GM21528 (cell line): ENCODE measurements around the gene AKAP6.
"Not testable (repeated sequence)": the region's sequence is repeated elsewhere in the genome, so short reads cannot be mapped to it uniquely, and the experiment has no call there.

Source experiments
- ATAC-seq: cut with Tn5 transposase; IDR thresholded peaks from one replicate; pipeline ENCODE4 v1.9.1; 2021; ENCODE audit warnings: mild to moderate bottlenecking, moderate library complexity; ENCODE audit not compliant: unreplicated experiment, low FRiP score

AKAP6 gene

DNA sequence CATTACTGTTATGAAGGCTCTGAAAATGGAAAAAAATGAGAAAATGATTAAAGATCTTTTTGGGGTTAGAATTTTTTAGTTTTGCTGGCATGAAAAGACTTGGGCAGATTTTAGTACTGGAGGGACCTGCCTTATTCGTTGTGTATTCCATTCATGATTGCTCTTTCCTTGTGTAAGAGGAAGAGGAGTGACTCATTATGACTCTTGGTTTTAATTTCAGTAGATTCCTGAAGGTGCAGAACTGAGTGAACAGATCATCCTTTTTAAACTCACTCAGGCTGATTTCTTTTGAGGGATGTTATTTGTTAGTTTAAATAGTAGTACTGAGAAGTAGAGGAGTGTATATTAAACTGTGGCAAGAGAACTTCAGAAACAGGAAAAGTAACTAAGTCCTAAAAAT lies 41.6 kb downstream of the AKAP6 start:
- no peak for ATAC-seq

DNA sequence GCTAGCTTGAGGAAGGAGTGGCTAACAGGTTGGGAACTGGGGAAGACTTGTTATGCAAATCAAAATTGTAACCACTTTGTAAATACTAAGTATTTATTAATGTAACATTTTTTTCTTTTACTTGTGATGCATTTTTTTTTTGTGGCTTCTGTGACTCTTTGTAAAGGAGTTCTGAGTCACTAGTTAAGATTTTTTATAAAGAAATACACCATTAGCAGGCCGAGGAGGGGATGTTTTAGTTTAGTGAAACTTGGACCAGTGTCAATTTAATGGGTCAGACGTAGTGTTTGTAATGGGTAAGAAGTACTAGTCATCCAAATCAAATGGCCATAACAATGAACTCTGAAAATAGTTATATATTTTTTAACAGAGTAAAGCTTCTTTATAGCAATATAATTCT lies 43.1 kb downstream of the AKAP6 start:
- no peak for ATAC-seq

DNA sequence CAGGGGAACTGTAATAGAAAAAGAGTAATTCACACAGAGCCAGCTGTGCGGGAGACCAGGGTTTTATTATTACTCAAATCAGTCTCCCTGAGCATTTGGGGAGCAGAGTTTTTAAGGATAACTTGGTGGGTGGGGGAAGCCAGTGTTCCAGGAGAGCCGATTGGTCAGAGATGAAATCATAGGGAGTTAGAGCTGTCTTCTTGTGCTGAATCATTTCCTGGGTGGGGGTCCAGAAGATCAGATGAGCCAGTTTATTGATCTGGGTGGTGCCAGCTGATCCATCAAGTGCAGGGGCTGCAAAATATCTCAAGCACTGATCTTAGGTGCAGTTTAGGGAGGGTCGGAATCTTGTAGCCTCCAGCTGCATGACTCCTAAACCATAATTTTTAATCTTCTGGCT lies 44.1 kb downstream of the AKAP6 start:
- not testable (repeated sequence) for ATAC-seq

DNA sequence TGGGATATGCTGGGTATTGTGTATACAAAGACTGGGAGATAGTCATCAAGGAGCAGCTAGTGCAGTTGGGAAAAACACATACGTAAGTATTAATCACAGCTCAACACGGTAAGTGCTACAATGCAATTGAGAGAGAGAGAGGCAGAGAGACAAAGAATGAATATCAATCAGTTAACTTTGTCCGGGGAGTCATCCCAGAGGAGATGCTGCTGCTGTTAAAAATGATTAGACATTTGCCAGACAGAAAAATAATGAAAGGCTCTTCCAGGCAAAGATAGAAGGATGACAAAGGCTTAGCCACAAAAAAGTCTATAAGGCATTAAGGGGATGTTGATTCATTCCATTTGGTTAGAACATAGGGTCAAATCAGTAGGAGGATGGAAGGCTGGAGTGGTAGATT lies 45.1 kb downstream of the AKAP6 start:
- ATAC-seq = no peak

DNA sequence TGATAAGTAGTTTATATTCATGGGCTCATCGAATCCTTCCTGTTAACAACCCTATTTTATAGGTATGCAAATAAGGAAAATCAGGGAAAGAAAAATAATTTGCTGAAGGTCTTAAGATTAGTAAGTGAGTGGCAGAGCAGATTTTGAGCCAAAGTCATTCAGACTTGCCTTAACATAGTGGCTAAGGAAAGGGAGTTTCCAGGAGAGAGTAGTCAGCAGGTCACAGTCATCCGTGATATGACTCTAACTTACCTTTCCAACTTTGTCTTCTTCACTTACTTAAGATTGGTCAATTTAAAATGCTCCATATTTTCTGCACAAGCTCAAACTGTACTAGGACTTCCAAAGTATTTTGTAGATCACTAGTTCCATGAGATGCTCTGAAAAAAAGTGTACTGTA lies 46.6 kb downstream of the AKAP6 start:
- no peak for ATAC-seq

DNA sequence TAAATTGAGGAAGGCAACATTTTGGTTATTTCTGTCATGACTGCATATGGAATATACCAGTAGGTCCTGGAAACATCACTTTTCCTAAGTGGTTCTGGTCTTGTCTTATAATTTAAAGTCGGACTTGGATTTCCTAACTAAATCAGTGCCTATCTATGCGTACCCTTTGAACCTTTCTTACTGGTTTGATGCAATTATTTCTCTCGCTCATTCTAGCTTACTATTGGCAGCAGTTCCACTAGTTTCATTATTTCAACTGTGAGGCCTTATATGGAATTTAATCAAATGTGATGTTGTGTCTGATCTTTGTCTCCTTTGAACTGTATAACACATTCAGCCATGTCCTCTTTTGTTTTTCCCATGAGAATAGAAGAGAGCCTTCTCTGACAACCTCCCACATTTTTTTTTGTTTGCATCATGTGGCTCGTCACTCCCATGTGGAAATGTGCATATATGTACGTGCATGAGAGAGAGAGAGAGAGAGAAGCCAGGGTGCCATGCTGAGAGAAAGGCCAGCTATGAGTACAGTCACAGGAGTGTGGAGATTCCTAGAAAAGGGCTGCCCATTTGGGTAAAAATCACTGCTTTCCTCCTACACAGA lies 48.0 kb downstream of the AKAP6 start:
- no peak for ATAC-seq

DNA sequence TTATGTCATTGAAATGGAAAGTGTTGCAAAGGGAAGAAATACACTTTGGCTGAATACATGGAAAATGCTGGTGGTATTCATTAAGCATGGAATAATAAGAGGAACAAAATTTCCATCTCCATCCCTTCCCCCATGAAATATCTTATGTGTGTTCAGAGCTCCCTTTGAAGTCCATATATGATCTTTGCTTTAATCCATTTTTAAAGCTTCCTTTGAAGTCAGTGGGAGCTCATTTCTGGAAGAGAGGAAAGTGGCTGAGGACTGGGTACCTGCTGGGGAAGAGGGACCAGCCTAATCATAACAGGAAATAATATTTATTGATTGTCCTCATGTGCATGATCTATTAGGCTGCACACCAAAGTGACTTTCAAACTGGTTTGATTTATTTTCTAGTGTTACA lies 49.2 kb downstream of the AKAP6 start:
- ATAC-seq = no peak

DNA sequence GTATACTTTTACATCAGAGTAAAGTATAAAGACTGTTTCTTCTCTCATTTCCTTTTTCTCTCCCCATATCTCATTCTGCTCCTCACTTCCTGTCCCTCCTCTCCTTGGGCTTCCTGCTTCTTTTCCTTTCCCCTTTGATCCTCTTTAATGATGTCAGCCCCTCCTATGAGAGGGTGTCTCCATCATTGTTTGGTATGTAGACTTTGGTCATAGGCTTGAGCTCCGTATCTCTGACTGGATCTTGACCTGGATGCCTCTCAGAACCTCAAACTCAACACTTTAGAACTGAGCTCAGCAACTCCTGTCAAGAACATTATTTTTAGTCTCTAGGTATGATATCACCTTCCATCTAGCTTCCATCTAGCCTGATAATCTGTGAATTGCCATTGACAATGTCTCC lies 50.3 kb downstream of the AKAP6 start:
- no peak for ATAC-seq

DNA sequence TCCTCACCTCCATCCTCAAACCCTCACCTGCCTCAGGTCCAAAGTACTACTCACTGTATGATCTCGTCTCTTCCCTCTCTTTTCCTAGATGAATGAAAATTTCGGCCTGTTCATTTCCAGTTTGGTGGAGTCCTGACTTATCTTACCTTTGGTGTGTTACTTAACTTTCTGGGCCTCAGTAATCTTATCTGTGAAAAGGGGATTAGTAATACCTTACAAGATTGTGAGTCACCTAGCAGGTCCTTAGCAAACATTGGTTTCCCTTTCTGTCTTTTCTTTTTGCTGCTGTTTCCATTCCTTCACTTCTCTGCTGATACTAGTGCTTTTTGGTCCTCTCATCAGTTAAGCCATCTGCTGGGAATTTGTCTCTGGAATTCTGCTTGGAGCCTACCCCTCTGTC lies 52.8 kb downstream of the AKAP6 start:
- ATAC-seq = no peak

DNA sequence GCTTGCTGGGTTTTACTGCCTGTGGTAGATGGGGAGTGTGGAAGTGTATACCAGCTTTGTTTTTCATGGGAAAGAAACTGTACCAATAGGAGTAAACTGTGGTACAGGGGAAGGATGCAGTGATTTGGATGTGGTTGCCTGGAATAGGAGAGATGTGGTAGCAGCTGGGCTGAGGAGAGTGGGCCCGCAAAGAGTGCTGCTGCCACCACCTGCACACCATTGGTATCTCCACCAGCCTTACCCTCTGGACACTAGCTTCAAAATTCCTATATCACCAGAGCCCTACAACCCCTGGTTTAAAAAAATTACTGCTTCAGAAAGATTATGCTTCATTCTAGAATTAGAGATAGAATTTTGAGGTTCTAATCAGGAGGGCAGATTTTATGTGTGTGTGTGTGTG lies 53.6 kb downstream of the AKAP6 start:
- ATAC-seq = no peak

DNA sequence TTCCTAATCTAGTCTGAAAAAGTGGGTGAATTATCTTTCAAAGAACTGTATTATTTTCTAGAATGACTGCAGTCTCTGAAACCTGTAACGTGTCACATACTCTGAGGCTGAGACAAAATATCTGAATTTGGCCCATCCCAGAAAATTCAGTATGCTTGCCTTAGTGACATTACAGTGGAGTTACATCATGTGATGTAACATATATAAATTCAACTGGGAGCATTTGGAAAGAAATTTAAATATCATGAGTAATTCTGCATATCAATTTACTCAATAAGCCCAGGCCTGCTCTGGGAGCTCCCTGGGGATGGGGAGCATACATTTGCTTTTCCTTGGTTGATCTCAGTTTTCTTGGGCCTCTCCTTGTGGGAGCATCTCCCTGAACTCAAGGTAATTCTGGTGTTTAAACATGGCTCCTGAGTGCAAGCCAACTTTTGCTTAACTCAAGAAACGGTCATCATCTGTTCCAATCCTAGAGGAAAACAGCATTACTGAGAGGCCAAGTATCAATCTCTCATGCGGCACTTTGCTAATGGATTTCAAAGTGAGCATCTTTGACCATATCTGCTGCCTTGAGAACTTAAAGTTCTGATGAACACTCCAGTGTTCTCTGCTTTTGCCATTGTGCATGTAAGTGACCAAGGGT lies 54.4 kb downstream of the AKAP6 start:
- ATAC-seq = no peak

DNA sequence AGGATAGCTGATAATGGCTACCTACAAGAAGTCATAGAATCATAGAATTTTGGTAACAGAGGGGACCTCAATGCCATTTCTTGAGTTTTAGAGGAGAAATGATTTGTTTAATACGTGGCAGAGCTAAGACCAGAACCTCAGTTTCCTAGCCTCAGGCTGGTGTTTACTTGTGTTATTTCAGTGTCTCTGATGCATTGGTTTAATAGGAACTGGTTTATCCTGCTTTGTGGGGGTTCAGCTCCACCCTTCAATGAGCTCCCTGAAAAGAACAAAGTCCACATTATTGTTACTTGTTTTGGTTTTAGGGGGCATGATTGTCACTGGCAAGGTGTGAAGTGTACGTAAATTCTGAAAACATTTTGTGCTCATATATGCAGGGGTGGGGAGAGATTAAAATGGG lies 55.4 kb downstream of the AKAP6 start:
- no peak for ATAC-seq

DNA sequence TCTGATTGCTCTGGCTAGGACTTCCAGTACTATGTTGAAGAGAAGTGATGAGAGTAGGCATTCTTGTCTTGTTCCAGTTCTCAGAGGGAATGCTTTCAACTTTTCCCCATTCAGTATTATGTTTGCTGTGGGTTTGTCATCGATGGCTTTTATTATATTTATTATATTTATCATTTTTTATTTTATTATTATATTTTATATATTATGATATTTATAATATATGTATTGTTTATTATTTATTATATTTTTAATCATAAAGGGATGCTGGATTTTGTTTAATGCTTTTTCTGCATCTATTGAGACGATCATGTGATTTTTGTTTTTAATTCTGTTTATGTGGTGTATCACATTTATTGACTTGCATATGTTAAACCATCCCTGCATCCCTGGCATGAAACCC lies 58.2 kb downstream of the AKAP6 start:
- ATAC-seq = not testable (repeated sequence)

DNA sequence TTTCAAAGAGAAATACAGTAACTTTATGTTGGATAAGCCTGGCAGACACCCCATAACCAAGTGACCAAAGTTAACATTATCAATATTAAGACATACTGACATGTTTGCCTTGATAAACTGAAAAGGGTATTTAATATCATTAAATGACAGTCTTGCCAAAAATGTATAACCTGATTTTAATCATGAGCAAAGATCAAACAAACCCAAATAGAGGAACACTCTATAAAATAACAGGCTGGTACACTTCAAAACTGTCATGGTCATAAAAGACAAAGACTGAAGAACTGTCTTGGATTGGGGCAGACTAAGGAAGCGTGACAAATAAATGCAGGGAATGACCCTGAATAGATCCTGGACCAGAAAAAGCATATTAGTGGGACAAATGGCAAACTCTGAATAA lies 64.0 kb downstream of the AKAP6 start:
- ATAC-seq = no peak

DNA sequence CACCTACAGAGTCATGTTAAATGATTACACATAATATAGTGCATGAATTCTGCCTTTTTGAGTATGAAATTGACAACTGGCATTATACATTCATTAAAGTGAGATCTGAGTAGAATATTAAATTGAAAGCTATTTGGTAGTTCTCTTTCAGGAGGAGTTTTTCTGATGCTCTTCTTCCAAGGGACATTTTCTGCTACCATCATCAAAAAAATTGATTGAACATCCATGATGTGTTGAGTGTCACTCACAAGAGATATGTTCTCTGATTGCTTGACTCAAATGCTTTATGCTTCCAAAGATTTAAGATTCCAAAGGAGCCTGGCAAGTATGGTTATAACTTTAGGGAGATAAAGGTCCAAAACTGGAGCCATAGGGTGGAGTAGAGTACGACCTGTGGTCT lies 64.9 kb downstream of the AKAP6 start:
- no peak for ATAC-seq

DNA sequence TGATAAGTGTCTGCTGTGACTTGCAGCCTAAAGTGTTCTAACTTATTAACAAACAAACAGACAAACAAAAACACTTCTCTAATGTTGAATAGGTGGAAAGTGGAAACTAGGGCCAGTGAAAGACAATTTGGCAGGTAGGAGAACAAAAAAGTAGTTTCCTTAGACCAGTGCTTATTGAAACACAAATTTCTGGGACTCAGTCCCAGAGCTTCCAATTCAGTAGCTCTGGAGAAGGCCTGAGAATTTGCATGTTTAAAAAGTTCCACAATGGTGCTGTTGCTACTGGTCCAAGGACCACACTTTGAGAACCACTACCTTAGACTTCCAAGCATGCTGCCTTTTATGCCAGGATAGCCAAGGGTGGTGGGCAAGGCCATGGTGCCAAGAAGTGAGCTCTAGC lies 67.8 kb downstream of the AKAP6 start:
- ATAC-seq = no peak

DNA sequence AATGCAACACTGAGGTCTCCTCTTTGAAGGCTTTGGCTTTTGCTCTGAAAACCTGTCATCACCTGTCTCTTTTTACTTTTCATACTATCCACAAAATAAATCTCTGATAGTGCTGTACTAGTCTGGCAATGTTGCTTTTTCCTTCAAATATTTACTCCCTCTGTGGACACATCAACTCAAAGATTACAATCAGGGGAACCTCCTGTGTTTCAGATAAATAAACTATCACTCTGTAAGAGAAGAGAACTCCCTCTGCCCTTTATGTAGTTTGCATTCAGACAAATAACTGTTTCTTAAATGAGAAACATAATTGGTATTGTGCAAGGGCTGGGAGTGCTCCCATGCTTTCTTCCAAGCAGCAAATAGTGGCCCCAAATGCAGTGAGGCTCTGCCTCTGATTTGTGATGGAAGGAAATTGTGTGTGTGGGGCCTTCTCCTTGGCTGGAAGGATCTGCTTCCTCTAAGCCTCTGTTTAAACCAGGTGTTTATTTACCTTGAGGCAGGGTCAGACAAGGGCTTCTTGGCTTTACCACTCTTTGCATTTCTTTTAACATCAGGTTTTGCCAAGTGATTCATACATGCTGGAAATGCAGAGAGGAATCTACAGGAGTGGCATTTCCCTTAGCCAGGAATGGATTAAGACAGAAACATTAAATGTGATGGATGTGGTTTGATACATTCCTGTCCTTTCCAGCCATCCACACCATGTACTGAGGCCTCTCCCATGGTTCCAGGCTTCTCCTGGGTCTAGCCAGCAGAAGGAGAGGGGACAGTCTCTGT lies 69.0 kb downstream of the AKAP6 start:
- ATAC-seq = no peak

DNA sequence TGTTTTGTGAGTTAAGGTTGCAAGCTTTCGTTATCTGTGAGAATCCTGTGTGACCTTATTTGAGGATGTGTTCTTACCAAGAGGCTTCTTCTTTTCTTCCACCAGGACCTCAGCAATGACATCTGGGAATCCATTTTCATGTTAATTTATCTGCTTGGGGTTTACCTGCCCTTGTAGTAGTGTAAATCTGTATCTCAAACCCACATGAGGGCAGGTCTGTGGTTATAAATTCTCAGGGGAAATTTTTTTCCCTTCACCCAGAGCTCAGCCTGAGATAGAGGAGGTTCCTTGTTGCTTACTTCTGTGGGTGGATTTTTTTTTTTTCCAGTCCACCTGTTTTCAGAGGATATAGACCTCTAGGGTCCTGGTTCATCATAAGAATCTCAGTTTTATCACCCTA lies 70.8 kb downstream of the AKAP6 start:
- no peak for ATAC-seq

DNA sequence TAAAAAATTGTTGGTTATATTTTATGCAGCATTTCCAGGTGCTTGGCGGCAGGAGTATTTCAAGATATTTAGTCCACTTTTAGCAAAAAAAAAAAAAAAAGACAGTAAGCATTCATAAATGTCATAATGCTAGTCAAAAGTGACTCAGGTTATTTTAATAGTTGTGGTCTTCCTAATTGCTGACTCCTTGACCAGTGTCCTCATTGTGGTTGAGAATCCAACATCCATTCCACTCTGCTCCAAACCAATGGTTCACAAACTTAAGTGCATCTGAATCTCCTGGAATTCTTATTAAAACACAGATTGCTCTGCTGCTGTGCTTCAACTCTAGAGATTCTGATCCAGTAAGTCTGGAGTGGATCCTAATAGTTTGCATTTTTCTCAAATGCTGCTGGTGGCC lies 71.4 kb downstream of the AKAP6 start:
- no peak for ATAC-seq

DNA sequence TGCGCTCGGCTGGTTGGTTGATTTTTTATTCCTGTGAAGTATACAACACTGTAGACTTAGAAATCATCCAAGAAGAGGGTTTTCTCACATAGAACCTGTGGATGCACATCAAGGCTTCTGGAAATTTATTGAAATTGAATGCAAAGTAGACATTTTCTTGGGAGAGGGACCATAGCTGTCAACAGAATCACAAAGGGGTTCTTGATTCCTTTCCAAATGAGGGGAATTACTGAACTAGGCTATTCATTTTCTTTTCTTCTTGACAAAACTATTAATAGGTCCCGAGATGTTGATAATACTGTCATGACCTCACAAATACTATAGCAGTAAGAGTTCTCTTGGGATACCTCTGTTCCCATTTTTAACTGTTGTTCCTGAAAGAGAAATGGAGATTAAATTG lies 73.9 kb downstream of the AKAP6 start:
- ATAC-seq = no peak

DNA sequence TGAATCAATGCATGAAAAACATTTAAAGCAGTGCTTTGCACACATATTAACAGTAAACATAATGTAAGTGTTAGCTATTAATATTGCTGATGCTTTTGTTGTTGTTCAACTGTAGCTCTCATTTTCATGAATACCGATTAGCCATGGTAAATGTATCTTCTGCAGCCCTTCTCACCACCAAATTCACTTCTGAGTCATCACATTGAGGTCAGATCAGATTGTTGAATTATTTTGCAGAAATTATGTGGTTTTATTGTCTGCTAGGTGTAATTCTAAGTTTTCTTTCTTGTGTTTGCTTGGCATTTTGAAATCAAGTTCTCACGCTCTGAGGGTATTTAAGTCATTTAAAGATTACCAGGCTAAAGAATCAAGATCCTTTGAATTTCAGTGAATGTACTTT lies 74.6 kb downstream of the AKAP6 start:
- ATAC-seq = no peak
